HG03521 (cell line): Measurements from ENCODE around the gene NEU1.

ENCODE experiments used
- ATAC-seq: cut with Tn5 transposase; IDR thresholded peaks from one replicate; pipeline ENCODE4 v1.9.1; 2021; ENCODE audit warnings: mild to moderate bottlenecking, moderate library complexity; ENCODE audit not compliant: unreplicated experiment

NEU1 gene

DNA sequence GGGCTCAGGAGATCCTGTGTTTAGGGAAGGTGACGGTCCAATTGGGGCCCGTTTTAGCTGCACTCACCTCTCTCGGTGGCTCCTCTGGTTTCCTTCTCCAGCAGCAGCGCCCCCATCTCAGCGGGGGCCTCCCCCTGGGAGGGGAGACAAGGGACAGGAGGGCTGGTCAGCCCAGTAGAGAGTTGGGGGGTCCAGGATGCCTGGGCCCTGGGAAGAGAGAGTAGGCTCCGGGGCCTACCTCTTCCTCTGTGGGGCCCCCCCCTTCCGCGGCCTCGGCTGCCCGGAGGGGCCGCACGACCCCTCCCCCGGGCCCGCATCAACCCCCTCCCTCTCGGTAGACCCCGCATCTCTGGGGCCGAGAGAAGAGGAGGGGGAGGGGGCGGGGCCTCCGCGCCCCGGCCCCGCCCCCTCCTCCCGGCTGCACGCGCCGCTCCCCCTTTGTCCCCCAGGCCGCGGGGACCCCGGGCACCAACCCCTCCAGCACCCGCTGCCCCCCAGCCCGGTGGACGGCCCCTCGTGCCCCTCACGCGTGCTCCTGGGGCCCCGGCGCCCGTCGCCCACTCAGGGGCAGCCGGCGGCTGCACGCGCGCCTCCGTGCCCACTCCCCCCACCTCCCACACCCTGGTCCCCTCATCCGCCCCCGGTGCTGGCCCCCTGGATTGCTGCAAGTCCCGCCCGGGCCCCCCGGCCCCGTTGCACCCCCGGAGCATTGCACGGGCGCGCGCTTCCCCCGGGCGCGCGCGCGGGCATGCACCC lies 34.4 kb upstream of the NEU1 start:
- ATAC-seq, result no peak

DNA sequence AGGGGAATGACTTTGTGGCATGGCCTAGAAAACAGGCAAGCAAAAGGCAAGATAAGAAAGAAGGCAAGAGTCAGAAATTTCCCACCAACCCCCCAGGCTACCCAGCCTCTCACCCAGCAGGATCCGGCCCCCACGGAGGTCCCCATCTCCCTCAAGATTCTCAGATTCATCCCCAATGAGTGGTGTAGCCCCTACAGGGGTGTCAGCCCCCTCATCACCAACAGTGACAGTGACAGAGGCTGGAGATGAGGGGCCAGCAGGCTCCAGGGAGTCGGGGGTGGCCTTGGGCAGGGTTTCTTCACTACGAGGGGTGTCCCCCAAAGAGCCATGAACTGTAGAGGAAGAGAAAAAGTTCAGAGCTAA lies 33.9 kb upstream of the NEU1 start:
- no peak for ATAC-seq

DNA sequence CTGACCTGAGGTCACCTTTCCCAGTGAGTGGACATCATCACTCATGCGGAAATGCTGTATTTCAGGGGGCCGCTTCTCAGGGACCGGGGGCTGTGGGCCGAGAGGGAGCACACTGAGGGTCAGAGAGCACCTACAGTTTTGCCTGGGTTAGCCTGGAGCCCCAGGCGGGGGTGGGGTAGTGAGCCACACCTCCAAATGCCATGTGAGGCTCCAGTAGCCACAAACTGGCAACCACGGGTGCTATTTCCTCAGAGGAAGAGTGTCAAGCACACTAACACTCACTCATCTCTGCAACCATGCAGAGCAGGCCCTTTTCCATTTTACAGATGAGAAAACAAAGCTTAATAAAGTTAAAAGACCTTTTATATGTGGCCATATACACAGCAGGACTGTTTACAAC lies 30.2 kb upstream of the NEU1 start:
- ATAC-seq, result no peak

DNA sequence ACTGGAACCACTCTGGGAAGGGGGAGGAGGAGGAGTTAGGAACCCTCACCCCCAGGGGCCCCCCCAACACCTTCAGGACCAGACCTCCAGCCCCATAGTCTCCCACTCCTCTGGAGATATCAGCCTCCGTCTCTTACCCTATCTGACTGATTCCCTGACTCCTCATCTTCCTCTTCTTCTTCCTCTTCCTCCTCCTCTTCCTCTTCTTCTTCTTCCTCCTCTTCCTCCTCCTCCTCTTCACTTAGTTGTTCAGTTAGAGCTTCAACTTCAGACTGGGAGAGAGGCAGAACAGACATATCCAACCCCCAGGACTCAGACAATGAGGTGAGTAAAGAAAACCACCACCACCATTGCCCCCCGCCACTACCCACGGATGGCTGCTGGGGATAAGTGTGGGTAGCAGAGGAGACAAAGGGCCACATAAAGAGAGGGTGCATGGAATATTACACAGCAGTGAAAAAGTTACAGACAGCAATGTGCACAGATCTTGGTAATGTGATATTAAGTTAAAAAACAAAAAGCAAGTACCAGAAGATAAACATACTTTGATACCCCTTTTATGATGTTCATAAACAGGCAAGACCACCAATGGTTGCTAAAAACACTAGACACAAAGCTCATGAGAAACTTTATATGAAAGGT lies 26.8 kb upstream of the NEU1 start:
- ATAC-seq, result no peak

DNA sequence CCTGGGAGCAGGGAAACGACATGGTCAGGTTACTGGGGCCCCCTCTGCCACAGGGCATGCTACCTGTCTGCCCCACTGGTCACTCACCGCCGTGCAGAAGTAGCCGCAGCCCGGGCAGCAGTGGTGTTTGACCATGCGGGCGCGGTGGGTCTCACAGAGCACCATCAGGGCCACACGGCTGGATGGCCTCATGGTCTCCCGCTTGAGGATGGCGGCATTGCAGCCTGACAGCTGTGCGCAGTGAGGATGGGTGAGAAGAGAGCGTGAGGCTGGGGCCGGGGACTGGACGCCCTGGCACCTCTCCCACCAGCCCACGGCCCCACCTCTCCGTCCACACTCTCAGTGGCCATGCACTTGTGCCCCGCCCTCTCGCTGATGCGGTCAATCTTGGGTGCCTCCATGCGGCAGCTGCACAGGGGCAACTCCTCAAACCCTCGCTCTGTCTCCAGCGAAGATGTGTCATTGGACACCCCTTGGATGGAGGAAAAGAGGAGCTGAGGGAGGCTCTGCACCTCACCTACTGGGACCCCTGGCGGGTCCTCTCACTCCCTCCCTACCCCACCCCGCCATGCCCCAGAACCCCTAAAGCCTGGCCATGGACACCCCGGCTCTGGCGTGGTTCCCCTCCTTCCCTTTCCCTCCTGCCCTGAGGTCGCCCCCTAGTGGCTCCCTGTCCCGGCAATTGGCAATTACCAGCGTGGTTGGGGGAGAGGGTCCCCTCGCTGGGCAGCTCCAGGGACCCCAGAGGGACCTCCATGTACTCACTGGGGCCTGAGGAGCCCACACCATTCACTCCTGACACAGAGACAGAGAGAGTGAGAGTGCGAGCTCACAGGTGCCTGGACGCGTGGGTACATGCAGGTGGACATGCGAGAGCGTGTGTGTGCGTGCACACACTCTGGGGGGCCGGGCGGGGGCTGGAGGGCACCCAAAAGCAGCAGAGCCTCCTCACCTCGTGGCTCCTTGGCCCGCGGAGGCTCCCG lies 25.9 kb upstream of the NEU1 start:
- no peak for ATAC-seq

DNA sequence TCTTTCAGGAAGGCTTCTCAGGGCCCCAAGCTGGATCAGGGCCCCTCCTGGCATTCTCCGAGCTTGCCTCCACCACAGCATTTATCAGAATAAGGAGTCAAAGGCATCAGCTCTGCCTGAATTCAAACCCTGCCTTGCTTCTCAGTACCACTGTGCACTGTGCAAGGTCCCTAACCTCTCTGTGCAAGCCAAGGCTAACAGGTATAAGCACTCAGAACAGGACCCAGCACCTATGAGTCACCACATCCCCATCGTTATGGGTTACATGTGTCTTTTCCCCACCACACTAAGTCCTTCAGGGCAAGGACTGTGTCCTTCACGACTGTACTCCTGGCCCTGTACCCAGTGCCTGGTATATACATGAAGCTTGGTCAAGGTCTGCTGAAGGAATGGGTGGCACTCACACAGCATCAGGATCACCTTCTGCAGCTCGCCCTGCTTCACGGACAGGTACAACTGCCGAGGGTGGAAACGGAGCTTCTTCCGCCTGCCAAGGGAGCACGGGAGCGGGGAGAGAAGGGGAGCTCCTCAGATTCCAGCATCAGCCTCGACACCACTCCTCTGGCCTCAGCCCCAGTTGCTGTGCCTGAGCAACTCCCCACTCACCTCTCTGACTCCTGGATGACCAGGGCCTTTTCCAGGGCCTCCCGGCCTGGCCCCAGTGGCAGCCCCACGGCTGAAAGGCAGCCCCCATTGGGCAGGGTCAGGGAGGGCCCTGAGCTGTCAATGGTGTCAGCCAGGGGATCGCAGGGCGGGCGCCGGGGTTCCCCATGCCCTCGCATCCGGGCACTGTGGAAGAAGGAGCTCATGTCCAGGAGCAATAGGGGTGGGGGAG lies 24.8 kb upstream of the NEU1 start:
- no peak for ATAC-seq

- ATAC-seq, result no peak
These were observed 23.9 kb upstream of the NEU1 start for GRCh38 chr6:31886541-31886991.

- ATAC-seq, result no peak
These were observed 22.0 kb upstream of the NEU1 start for GRCh38 chr6:31884528-31885035.

DNA sequence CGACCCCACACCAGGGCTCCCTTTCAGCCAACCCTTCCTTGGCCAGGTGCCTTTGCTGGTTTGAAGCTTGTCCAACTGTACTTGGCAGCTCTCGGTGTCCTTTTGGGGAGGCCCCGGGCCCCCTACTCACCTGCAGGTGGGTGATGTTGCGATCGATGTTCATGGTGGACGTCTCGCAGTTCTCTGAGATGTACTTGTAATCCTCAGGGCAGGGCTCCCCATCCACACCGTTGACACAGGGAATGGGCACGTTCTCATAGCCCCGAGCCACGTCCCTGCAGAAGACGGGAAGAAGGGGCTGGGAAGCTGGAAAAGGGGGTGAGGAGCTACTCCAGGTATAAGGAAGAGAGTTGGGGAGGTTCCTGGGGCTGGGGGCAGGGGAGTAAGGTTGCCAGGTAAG lies 21.1 kb upstream of the NEU1 start:
- ATAC-seq, result no peak

DNA sequence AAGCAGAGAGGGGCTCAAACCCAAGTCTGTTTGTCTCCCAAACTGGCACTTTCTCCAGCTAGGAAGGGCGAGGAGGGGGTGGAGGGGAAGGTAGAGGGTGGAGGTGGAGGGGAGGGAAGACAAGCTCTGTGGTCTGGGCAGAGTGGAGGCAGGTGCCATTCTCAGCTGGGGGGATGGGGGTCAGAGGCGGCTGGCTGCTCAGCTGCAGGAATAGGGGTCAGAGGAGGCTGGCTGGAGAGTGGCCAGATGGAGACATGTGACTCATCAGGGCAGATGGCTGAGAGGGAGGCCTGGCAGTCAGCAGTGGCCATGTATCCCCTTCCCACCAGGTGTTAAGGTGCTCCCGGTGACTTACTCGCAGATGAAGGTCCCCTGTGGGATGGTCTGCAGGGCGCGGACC lies 19.7 kb upstream of the NEU1 start:
- no peak for ATAC-seq

GRCh38 chr6:31881136-31881859 lies 18.7 kb upstream of the NEU1 start:
- ATAC-seq, result no peak

DNA sequence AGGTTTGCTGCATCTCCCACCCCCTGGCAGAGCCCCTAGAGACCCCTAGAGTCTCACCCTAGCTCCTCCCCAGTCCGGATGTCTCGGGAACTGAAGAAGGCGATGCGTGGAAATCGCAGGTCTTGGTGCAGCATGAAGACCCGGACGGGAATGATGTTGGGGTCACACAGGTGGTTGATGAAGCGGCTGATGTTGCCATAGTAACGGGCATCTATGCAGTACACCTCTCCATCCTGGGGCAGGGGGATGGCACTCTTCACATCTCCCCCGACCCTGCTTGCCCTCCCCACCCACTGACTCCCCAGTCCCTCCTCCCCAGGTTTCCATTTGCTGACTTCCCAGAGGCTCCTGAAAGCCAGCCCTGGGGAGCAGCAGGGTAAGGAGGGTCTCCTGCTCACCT lies 18.0 kb upstream of the NEU1 start:
- no peak for ATAC-seq

GRCh38 chr6:31879901-31880300 lies 17.3 kb upstream of the NEU1 start:
- no peak for ATAC-seq

- no peak for ATAC-seq
These were observed 16.5 kb upstream of the NEU1 start for GRCh38 chr6:31879143-31879542.

- ATAC-seq, result no peak
These were observed 16.1 kb upstream of the NEU1 start, which contains the start of gene SLC44A4 for GRCh38 chr6:31878726-31879125. SLC44A4 (minus strand) TSS chr6:31878997; CDS start chr6:31878980, 17 bp downstream.

GRCh38 chr6:31878222-31878621 lies 15.6 kb upstream of the NEU1 start:
- no peak for ATAC-seq

GRCh38 chr6:31877651-31878161 lies 15.1 kb upstream of the NEU1 start:
- ATAC-seq, result no peak

DNA sequence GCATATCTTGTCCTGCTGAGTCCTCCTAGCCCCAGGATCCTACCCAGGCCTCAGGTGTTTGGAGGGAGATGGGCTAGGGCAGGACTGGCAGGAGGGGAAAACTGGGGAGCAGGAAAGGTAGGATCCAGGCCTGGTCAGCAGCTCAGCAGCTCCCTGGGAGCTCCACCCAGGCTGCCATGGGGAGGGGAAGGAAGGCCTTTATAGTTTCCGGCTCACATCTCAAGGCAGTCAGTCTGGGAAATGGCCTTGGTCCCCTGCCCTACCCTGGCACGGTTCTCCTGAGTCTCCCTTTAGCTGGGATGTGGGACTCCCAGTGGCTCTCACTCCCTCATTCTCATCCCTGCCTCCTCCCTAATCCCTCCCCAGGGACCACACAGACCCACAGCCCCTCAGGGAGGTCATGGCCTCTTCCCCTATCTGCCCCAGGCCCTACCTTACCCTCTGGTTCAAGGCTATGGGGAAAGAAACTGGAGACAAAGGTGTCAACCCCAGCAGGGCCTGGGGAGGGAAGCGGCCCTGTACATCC lies 14.6 kb upstream of the NEU1 start:
- ATAC-seq, result no peak

DNA sequence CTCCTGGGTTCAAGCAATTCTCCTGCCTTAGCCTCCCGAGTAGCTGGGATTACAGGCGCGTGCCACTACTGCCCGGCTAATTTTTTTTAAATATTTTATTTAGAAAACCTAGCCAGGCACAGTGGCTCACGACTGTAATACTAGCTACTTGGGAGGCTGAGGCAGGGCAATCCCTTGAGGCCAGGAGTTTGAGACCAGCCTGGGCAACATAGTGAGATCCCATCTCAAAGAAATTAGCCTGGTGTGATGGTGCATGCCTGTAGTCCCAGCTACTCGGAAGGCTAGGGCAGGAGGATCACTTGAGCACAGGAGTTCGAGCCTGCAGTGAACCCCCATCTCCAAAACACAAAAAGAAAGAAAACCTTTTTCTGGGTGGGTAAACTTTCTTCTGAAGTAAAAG lies 13.7 kb upstream of the NEU1 start:
- ATAC-seq, result no peak
